ENCODE measurements around the gene C19orf38.
"Not testable (repeated sequence)": the region's sequence is repeated elsewhere in the genome, so short reads cannot be mapped to it uniquely, and the experiment has no call there.

C19orf38 gene

GRCh38 chr19:10876459-10877240, 28.4 kb downstream of the C19orf38 start:
- no peak overlapping the region for H3K4me3 ChIP-seq (replicated peaks; ENCODE audit: low read depth, low read length)
- no peak for TF ChIP-seq CTCF (IDR thresholded peaks at IDR 0.05; ENCODE audit: low read depth, low read length, missing control alignments)
- DNase-seq (ENCODE audit: extremely low read depth, low read depth), result no peak

GRCh38 chr19:10877608-10878007, 29.4 kb downstream of the C19orf38 start:
- H3K4me3 ChIP-seq (replicated peaks; ENCODE audit: low read depth, low read length); DNase-seq (ENCODE audit: extremely low read depth, low read depth): not testable (repeated sequence)

GRCh38 chr19:10878253-10878652, 30.0 kb downstream of the C19orf38 start:
- H3K4me3 ChIP-seq (replicated peaks; ENCODE audit: low read depth, low read length), result no peak overlapping the region
- no peak for DNase-seq (ENCODE audit: extremely low read depth, low read depth)
- TF ChIP-seq CTCF (IDR thresholded peaks at IDR 0.05; ENCODE audit: low read depth, low read length, missing control alignments), result no peak

GRCh38 chr19:10881403-10882107, 33.3 kb downstream of the C19orf38 start:
- no peak overlapping the region for H3K4me3 ChIP-seq (replicated peaks; ENCODE audit: low read depth, low read length)
- DNase-seq (ENCODE audit: extremely low read depth, low read depth), result no peak
- TF ChIP-seq CTCF (IDR thresholded peaks at IDR 0.05; ENCODE audit: low read depth, low read length, missing control alignments), result no peak

- H3K4me3 ChIP-seq (replicated peaks; ENCODE audit: low read depth, low read length), result no peak overlapping the region
- DNase-seq (ENCODE audit: extremely low read depth, low read depth), result no peak
- TF ChIP-seq CTCF (IDR thresholded peaks at IDR 0.05; ENCODE audit: low read depth, low read length, missing control alignments), result no peak
Observed at GRCh38 chr19:10882108-10882457, 33.9 kb downstream of the C19orf38 start.

GRCh38 chr19:10884274-10884673, 36.1 kb downstream of the C19orf38 start:
- DNase-seq (ENCODE audit: extremely low read depth, low read depth), result no peak
- no peak overlapping the region for H3K4me3 ChIP-seq (replicated peaks; ENCODE audit: low read depth, low read length)
- no peak for TF ChIP-seq CTCF (IDR thresholded peaks at IDR 0.05; ENCODE audit: low read depth, low read length, missing control alignments)
